NB4 (cell line): Measurements from ENCODE around the gene DIP2C.

Source experiments
- MYC ChIP-seq: IDR thresholded peaks from 2 replicates; pipeline ENCODE4 v1.6.1; 2011; ENCODE audit warnings: low read depth, low read length
- POLR2A ChIP-seq: IDR thresholded peaks from 2 replicates; pipeline ENCODE4 v1.6.1; 2011; ENCODE audit warnings: mild to moderate bottlenecking; ENCODE audit not compliant: insufficient read length; ENCODE audit errors: extremely low read depth
- TF ChIP-seq, protein P1 (sequence below): IDR thresholded peaks from one replicate; pipeline ENCODE4 v1.5.1; 2012; ENCODE audit warnings: low read depth, low read length
- TF ChIP-seq, protein P2 (sequence below): IDR thresholded peaks from 2 replicates; pipeline ENCODE4 v1.6.1; 2011; ENCODE audit warnings: low read depth, low read length

DNA sequence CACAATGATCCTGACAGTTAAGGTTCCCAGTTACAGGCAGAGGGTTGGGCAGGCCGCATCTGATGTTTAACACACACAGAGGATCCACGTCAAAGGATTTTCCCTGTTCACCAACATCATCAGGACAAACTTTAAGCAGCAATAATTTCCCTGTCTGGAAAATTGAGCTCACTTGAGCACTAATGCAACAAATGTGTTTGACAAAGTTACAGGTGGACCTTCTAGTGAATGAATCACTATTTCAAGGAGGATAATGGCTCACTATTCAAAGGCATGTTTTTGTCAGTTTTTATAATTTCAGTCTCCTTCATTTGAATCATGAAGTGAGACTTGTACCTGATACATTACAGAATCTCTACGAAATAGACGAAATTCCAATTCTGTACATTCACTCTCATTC lies 127.3 kb downstream of the DIP2C start:
- TF ChIP-seq, protein P1, sequence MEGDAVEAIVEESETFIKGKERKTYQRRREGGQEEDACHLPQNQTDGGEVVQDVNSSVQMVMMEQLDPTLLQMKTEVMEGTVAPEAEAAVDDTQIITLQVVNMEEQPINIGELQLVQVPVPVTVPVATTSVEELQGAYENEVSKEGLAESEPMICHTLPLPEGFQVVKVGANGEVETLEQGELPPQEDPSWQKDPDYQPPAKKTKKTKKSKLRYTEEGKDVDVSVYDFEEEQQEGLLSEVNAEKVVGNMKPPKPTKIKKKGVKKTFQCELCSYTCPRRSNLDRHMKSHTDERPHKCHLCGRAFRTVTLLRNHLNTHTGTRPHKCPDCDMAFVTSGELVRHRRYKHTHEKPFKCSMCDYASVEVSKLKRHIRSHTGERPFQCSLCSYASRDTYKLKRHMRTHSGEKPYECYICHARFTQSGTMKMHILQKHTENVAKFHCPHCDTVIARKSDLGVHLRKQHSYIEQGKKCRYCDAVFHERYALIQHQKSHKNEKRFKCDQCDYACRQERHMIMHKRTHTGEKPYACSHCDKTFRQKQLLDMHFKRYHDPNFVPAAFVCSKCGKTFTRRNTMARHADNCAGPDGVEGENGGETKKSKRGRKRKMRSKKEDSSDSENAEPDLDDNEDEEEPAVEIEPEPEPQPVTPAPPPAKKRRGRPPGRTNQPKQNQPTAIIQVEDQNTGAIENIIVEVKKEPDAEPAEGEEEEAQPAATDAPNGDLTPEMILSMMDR: no peak
- no peak for TF ChIP-seq POLR2A
- TF ChIP-seq, protein P2, sequence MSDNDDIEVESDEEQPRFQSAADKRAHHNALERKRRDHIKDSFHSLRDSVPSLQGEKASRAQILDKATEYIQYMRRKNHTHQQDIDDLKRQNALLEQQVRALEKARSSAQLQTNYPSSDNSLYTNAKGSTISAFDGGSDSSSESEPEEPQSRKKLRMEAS: no peak
- TF ChIP-seq MYC: no peak
